Activated CD8-positive, alpha-beta memory T cell treated with anti-CD3 and anti-CD28 coated beads for 1 hour (primary cell): ENCODE data around the gene B3GNT9.
A peak's percentile ranks its signal among the peaks of the same experiment; 100 is the strongest.

ENCODE experiments used
- DNase-seq, 2 donors: peaks; one replicate each; pipeline ENCODE4 v3.0.0-alpha.2; 2020; ENCODE audit warnings: low read depth in 1 of 2; ENCODE audit errors: extremely low read depth in 1 of 2

The B3GNT9 gene

GRCh38 chr16:67169011-67169451, 18.2 kb upstream of the B3GNT9 start:
- DNase-seq, result no peak

- DNase-seq, result no peak
Measured at GRCh38 chr16:67167588-67167987, 16.8 kb upstream of the B3GNT9 start.

GRCh38 chr16:67166598-67167168, 15.9 kb upstream of the B3GNT9 start:
- no peak for DNase-seq

- no peak for DNase-seq
Measured at GRCh38 chr16:67166110-67166547, 15.3 kb upstream of the B3GNT9 start.

GRCh38 chr16:67165121-67166078, 14.6 kb upstream of the B3GNT9 start:
- DNase-seq, result no peak

DNA sequence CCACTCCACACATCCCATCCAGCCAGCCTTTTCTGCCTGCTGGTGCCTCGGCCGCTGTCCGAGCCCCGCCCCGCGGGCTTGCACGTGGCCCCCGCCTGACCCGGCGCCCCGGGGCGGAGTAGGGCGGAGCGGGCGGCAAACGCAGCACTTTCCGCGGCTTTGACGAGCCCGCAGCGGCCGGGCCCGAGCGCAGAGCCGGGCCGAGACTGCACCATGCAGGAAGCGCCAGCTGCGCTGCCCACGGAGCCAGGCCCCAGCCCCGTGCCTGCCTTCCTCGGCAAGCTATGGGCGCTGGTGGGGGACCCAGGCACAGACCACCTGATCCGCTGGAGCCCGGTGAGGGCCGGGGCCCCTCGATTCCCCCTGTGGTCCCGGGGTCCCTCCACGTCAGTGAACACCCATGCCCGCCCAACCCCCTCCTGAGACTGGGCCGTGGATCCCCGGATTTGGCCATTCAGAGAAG, 13.8 kb upstream of the B3GNT9 start, which contains the start of gene HSF4:
HSF4 (plus strand) TSS at position 147 of the 463 bp plus-strand sequence; CDS start at position 214, 67 bp downstream.
- no peak for DNase-seq

- no peak for DNase-seq
Measured at GRCh38 chr16:67163999-67164558, 13.3 kb upstream of the B3GNT9 start.

DNA sequence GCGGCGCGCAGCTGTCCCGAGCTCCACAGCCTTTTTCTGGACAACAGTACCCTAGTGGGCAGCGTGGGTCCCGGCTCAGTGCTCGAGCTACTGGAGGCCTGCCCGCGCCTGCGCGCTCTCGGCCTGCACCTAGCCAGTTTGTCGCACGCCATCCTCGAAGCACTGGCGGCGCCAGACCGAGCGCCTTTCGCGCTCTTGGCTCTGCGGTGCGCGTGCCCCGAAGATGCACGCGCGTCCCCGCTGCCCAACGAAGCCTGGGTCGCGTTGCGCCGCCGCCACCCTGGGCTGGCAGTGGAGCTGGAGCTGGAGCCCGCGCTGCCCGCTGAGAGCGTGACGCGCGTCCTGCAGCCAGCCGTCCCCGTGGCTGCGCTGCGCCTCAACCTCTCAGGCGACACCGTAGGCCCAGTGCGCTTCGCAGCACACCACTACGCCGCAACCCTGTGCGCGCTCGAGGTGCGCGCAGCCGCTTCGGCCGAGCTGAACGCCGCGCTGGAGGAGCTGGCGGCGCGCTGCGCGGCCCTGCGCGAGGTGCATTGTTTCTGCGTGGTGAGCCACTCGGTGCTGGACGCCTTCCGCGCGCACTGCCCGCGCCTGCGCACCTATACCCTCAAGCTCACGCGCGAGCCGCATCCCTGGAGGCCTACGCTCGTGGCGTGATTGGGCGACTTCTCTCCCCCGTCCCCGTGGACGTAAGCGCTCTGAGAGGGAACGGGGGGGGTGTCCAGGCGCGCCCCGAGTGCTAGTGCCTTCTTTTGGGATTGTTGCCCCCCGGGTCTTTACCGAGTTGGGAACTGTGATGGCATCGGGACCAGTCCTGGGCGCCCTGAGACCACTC, 12.6 kb upstream of the B3GNT9 start:
- no peak for DNase-seq

GRCh38 chr16:67162506-67163163, 11.8 kb upstream of the B3GNT9 start:
- DNase-seq, result no peak

- no peak for DNase-seq
Measured at GRCh38 chr16:67161595-67162058, 10.8 kb upstream of the B3GNT9 start.

DNA sequence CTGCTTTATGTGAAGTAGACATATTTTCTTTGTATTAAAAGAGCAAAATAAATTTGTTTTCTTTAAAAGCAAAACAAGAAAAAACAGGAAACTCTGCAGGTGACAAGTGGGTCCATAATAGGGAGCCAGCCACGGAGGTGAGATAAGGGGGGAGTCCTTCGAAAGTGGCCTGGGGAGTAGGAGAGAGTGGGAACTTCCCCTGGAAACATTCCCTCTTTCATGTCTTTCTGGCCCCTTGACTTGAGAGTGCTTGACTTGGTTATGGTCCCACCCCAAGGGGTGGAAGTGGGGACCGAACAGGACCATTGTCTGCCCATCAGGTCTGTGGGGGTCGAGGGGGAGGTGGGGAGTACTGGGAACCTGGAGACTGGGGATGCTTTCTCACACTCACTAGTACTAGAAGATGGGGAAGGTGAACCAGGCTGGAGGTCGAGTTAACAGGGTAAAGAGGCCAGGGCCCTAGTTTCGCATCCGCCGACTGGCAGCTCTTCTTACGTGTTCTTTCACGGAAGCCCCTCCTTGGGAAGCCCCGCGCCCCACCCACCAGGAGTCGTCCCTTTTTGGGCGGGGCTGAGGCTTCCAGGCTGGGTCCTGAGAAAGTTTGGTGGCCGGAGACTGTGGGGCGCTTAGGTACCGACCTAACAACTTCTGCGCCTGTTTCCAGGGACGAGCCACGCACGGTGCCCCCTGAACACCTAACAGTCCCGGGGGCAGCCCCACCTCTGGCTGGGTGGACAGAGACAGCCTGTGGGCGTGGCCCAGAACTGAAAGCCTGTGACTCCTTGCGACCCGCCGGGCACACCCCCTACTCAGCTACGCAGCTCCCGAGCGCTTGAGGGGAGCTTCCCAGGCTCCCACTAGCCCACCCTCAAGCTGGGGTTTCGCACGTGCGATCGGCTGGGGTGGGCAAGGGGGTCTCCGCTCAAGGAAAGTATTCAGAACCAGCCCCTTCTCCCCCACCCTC, 8.1 kb upstream of the B3GNT9 start:
- DNase-seq, result peak; percentile 32 to 64

DNA sequence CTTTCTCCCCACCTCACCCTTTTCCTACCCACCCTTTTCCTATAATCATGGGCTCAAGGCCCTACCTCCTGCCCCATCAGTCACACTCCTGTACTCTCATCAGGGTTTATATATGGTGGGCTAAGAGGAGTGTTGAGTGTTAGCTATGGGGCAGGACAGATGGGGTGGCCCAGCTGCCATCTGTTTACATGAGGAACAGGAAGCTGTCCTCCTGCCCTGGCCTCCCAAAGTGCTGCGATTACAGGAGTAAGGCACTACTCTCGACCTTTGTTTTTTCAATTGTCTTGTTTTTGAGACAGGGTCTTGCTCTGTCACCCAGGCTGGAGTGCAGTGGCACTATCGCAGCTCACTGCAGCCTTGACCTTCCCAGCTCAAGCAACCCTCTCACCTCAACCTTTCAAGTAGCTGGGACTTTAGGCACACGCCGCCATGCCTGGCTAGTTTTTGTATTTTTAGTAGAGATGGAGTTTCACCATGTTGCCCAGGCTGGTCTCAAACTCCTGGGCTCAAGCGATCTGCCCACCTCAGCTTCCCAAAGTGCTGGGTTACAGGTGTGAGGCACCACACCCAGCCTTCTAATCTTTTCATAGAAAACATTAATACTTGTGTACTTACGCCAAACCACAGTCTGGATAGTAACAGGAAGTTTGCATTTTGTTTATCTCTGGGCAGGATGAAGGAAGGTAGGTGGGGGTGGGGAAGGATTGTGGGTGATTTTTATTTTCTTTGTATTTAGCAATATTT, 7.3 kb upstream of the B3GNT9 start:
- DNase-seq, result no peak

DNA sequence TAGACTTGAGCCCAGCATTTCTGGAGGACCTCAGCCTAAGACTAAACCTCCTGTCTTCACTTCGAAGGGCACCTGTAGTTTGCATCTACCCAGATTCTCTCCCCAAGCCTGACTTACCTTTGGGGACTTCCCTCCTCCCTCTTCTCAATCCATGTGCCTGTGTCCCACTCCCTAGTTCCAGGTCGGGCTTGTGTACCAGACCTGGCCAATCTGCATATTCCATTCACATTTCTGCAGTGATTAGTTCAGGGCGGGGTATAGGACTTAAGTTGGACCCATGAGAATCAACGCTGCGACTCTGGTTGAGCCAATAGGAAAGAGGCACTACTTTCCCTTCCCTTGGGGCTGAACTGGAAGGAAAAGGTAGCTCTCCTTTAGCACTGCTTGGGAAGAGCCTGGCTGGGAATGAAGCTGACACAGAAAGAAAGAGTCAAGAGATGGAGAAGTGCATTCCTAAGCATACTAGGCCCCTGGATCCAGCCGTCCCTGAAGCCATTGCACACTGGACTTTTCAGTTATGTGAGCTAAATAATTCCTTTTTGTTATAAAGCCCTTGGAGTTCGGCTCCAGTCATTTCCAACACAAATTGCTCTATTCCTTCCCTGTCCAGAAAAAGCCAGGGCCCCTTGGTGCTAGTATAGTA, 6.4 kb upstream of the B3GNT9 start:
- DNase-seq, result no peak

DNA sequence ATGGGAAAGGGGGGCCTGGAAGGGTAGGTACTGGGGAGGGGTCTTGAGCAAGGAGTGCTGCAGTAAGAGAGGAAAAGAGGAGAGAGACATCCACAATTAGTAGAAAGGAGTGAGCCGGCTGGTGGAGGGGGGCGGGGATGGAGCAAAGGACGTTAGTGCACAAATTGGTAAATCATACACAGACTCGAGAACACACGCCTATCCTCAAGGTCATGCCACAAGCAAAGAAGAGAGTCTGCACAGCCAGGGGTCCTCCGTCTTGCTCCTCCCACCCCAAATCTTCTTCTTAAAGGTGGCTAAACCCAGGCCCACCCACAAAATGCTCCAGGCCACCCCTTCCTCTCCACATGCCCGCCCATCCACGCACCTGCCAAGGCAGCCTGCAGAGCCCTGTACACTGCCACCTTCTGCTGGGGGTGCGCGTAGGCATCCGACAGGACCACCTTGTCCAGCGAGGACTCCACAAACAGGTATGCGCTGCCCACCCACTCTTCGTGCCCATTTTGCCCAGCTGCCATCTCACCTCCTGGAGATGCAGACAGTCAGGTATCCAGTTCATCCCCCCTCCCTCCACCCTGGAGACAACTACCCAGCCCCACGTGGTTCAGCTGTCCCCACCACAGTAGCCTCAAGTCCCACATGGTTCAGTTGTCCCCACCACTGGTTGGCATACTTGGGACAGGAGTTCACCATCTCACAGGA, 5.5 kb upstream of the B3GNT9 start:
- no peak for DNase-seq

- DNase-seq, result peak; percentile 36 to 73
Measured at GRCh38 chr16:67155295-67156142, 4.7 kb upstream of the B3GNT9 start.
